GM18909 (cell line): ENCODE data around the gene JAKMIP1.

Source experiments
- ATAC-seq: cut with Tn5 transposase; IDR thresholded peaks from one replicate; pipeline ENCODE4 v1.9.1; 2021; ENCODE audit warnings: mild to moderate bottlenecking; ENCODE audit not compliant: unreplicated experiment, poor library complexity

JAKMIP1 gene

DNA sequence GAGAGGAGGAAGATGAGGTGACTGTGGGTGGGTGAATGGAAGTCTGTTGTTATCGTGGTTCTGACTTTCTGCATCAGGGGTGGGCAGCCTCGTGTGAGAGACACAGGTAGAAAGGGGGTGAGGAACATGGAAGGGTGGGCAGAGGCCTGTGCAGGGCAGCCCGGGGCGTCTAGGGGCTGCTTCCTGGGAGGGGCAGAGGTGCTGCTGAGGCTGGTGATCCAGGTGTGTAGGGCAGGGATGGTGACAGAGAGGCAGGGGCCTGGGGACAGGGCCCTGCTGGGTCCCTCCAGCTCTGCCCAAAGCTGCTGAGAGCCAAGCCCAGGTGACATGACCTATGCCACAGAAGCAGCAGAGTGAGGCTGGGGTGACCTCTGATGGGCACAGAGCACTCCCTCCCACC lies 92.5 kb downstream of the JAKMIP1 start:
- no peak for ATAC-seq

DNA sequence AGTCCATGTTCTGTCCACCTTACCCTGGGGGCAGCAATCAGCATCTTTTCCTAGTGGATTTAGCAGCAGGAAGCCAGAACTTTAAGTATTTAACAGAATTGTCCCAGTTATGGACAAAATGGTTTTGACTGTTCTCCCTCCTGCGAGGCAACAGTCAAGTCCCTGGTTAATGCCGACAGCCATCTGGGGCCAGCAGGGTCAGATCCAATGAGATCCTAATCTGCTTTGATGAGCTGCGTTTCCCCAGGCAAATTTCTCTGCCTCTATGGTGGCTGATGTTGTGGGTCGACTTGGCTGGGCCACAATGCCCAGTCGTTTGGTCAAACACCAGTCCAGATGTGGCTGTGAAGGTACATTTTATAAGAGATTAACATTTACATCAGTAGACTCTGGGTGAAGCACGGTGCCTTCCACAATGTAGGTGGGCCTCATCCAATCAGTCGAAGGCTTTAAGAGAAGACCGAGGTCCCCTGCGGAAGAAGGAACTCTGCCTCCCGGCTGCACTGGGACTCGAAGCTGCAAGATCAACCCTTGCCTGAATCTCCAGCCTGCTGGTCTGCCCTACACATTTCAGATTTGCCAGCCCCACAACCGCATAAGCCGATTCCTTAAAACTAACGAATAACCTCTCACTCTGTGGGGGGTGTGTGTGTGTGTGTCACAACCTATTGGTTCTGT lies 93.1 kb downstream of the JAKMIP1 start:
- ATAC-seq: no peak

GRCh38 chr4:6106156-6106555 lies 94.2 kb downstream of the JAKMIP1 start:
- ATAC-seq: no peak

- no peak for ATAC-seq
Measured at GRCh38 chr4:6105311-6105911, 94.9 kb downstream of the JAKMIP1 start.

DNA sequence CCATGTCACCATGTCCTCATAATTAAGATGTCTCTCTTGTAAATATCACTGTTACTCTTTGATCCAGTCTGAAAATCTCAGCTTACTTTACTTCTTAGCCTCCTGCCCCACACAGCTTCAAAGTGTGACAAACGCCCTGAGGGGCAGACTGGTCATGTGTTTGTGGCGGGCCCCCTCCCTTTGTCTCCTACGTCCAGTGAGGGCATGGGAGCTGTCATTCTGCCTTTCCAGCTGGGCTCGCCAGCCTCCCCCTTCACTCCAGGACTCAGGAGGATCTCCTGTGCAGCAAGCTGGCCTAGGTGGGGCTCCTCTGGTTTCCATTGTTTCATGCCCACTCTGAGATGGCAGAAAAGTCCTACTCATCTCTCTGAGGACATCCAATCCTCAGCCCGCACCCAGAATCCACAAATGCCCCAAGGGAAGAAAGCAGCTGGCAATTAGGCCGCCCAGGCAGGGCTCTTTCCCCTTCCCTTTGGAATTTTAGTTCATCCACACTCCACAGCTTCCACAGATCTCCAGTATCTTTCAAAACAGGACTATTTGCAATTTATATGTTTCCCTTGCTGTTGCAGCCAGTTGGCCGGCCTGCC lies 95.7 kb downstream of the JAKMIP1 start:
- ATAC-seq: no peak

GRCh38 chr4:6097581-6097980 lies 102.8 kb downstream of the JAKMIP1 start:
- ATAC-seq: no peak

- ATAC-seq: no peak
Measured at GRCh38 chr4:6095897-6096296, 104.5 kb downstream of the JAKMIP1 start.

- no peak for ATAC-seq
Measured at GRCh38 chr4:6095023-6095752, 105.2 kb downstream of the JAKMIP1 start.

GRCh38 chr4:6093671-6094070 lies 106.7 kb downstream of the JAKMIP1 start:
- ATAC-seq: no peak

GRCh38 chr4:6092971-6093370 lies 107.4 kb downstream of the JAKMIP1 start:
- no peak for ATAC-seq

GRCh38 chr4:6092131-6092530 lies 108.2 kb downstream of the JAKMIP1 start:
- no peak for ATAC-seq

- no peak for ATAC-seq
Measured at GRCh38 chr4:6090931-6091330, 109.4 kb downstream of the JAKMIP1 start.

- ATAC-seq: no peak
Measured at GRCh38 chr4:6088950-6089349, 111.4 kb downstream of the JAKMIP1 start.

DNA sequence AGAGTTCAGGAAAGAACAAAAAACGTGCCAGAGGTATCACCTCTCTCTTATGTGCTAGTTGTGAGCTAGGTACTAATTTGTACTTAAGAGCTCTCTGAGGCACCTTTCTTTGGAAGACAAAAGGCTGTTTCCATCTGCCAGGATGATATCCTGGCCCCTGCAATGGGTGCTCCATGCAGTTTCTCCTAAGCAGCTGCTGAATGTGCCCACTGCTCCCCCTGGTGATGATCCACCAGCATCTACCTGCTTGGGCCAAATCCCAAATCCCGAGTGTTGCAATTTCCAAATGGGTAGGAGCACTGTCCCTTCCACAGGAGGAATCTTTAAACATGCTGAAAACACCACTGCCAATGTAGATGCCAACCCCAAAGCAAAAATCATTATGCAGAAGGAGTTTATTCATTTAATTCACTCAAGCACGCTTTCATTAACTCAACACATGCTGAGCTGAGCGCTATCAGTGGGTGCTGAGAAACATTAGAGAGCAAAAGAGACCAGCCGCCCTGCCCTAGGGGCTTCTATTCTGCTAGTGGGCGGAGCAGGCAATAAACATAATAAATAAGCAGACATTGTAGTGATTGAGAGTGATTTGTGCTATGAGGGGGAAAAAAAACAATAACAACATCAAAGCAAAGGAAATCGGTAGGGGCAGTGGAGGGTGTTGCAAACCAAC lies 112.5 kb downstream of the JAKMIP1 start:
- no peak for ATAC-seq

GRCh38 chr4:6086846-6087245 lies 113.5 kb downstream of the JAKMIP1 start:
- ATAC-seq: no peak

DNA sequence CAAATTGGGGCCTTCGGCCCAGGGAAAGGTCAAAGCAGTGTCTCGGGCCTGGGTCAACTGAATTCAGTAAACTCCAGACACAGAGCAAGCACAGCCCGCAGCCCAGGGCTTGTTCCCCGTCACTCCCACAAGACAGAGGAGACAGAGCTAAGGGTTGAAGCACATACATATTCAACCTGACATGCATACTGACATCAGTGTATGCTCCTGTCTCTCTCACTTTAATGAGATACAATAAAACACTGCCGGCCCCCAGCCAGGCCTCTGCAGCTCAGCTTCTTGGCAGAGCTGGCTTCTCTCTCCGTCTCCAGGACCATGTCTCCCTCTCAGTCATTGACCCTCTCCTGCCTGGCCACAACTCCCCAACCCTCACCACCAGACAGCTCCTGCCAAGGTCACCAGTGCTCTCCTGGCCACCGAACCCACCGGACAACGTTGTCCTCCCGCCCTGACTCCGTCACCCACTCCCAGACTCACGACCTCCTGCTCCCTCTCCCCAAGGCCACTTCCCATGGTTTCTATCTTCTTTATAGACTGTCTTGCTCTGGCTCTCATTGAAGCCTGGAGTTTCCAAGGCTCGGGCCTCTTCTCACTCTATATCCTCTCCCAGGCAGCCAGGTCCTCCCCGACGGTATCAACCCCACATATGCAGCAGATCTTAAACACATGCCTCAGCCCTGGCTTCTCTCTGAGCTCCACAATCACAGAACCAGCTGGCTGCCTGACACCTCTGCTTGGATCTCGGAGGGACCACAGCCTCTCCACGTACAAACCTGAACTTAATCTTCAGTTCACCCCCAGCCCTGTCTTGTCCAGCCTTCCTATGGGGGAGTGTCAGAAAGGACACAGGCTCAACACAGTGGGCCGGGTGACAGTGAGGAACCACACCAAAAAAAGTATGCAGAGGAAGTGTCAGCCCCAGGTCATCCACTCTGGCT lies 114.4 kb downstream of the JAKMIP1 start:
- ATAC-seq: no peak

- ATAC-seq: no peak
Measured at GRCh38 chr4:6085028-6085690, 115.2 kb downstream of the JAKMIP1 start.

GRCh38 chr4:6079965-6080364 lies 120.4 kb downstream of the JAKMIP1 start:
- ATAC-seq: no peak

- ATAC-seq: no peak
Measured at GRCh38 chr4:6078560-6078959, 121.8 kb downstream of the JAKMIP1 start.
